CD4-positive, alpha-beta T cell treated with Interleukin-15 for 4 hours (primary cell): ENCODE data around the gene GBA3.

ENCODE experiments used
- DNase-seq: peaks from one replicate; pipeline ENCODE4 v3.0.0-alpha.2; 2020; ENCODE audit warnings: low spot score

The GBA3 gene

DNA sequence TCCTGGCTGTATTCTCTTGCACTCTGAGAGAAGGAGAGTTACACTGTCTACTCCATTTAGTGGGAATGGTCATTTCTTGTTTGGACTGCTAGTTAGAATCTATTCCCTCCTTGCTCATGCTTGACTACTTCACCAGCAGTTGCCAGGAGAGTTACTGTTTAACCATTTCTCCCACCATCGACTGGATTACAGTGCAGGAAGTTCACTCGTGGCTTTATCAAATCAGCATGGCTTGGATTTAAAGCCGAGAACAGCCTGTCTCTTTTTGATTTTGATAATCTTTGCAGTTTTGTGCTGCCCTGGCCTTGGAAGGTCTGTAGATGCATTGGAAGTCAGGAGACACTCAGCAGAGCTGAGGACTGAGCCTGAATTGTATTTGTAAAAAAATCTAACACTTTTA lies 3.2 kb downstream of the GBA3 start:
- no peak for DNase-seq

DNA sequence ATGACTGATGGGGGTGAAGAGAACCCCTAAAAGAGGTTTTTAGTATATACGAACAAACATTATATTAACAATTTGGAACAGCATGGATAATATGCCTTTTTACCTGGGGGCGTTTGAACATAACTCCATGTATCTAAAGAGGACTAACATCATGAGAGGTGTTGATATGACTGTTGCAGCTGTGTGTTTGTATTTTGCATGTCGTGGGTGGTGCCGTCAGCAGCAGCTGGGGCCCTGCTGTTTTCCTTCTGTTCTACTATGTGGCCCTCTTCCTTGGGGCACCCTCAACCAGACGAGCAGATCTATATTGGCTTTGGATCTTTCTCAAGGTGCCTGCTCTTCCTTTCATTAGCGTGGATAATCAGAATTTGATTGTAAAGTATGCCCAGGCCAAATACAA lies 11.2 kb downstream of the GBA3 start:
- DNase-seq, result no peak

DNA sequence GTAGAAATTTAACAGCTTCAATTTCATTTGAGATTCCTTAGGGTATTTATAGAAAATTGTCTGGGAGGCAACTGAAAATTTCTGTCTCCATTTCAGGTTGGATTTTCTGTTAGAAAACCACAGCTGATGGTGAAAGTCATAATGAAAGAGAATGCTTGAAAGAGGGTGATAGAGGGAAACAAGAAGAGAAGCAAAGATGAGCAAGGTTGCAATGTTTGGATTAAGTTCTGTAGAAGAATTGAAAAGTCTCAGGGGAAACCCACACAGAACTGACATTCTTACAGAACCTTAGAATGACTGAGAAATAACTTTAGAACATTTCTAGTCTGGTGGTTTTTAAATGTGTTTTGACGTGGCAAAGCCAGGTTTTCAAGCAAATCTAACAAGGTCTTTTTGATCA lies 14.7 kb downstream of the GBA3 start:
- no peak for DNase-seq

DNA sequence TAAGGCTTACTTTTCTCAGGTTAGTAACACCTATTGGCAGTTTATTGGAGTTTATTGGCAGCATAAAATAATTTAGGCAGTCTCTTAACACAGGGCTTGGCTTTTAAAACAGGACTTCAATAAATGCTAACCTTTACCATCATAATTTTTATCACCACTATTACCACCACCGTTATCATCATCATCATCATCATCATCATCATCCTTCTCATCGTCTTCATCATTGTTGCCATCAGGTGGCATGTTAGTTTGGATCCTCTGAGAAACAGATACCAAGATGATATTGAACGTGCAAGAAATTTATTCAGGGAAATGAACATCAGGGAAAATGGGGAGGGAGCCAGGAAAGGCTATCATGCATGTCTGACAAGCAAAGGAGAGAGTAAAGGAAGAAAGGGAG lies 16.2 kb downstream of the GBA3 start:
- DNase-seq, result no peak

DNA sequence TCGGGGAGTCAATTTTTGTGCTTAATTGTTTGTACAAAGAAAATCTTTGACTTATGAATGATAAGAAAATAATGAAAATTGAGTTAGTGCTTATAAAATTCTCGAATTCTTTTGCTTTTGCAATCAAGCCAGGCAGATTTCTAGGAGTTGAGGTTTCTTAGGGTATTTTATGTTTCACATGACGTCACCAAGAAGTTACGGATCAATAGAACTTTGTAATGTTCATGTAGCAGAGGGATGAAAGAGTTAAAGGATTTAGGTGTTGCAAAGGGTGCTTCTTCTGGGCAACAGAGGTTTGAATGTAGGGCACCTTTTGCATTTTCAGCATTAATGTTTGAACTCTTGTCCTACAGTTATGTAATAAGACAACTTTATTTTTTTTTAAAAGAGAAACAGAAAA lies 19.4 kb downstream of the GBA3 start:
- no peak for DNase-seq

GRCh38 chr4:22712529-22712928 lies 19.8 kb downstream of the GBA3 start:
- DNase-seq, result no peak

- no peak for DNase-seq
Measured at GRCh38 chr4:22713841-22714240, 21.1 kb downstream of the GBA3 start.

GRCh38 chr4:22719218-22719617 lies 26.5 kb downstream of the GBA3 start:
- no peak for DNase-seq

DNA sequence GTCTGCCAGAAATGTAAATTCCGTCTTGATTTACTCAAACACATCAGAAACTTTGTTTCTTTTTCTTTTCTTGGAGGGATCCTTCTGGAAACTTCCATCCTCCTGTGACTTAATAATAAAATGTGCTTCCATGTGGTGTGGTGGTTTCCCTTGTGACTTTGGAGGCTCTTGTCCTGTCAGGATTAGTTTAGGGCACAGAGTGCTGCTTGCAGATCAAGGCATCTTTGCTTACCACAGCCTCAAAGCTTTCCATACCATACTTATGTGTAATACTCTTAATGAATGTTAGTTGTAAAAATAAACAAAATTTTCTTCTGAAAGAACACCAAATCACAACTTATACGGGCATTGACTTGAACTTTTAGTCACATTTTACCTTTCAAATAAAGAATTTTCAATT lies 27.4 kb downstream of the GBA3 start:
- no peak for DNase-seq

GRCh38 chr4:22721204-22721603 lies 28.5 kb downstream of the GBA3 start:
- DNase-seq, result no peak

GRCh38 chr4:22730021-22730420 lies 37.3 kb downstream of the GBA3 start:
- DNase-seq, result no peak

DNA sequence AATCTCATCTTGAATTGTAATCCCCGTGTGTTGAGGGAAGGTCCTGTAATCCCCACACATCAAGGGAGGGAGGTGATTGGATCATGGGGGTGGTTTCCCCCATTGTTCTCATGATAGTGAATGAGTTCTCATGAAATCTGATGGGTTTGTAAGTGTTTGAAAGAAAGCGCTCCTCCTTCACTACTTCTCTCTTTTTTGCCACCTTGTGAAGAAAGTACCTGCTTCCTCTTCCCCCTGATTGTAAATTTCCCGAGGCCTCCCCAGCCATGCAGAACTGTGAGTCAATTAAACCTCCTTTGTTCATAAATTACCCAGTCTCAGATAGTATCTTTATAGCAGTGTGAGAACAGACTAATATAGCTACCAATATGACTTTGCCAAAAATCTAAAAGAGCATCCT lies 41.1 kb downstream of the GBA3 start:
- no peak for DNase-seq

DNA sequence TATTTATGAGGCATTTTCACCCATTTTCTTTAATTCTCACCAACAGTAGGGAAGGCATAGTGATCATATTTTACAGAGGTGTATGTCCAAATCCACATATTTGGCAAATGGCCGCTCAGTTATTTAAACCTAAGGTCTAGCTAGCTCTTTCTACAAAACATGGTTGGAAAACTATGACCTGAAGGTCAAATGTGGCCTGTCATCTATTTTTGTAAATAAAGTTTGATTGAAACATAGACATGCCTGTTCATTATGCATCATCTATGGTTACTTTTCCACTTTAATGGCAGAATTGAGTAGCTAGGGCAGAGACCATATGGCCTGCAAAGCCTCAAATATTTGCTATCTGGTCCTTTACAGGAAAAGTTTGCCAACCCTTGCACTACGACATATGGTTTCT lies 44.2 kb downstream of the GBA3 start:
- DNase-seq, result no peak

DNA sequence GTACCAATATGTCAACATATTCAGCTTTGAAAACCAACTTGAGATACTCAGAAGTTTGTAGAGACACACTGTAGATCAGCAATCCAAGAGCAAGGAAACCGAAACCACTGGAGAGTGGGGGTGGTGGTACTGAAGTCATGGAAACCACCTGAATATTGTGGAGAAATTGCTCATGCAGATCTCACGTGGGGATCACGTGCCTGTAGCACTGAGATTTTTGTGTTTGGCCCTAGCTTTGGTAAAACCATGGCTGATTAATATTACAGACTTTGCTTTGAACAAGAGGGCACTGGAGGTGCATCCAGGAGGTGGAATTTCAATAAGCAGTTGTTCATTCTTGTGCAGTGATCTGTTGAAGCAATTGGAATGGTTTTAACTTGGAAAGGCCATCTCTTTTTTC lies 47.2 kb downstream of the GBA3 start:
- DNase-seq, result no peak

DNA sequence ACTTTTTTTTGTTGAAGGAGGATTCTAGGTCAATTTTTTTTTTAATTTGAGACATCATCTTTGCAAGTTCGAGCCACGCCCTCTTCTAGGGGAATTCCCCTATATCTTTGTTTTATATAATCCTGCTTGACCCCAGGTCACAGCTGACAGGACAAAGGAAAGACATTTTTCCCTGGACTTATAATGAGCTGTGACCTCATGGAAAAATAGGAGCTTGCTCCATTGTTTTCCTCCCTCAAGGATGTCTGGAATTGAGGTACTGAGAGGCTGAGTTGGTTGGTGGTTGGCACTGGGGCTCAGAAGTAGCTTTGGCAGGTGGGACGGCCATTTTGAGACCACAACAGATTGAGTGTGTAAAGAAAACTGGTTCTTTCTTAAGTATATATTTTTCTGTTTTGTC lies 49.0 kb downstream of the GBA3 start:
- DNase-seq, result no peak

GRCh38 chr4:22743290-22743689 lies 50.6 kb downstream of the GBA3 start:
- no peak for DNase-seq

DNA sequence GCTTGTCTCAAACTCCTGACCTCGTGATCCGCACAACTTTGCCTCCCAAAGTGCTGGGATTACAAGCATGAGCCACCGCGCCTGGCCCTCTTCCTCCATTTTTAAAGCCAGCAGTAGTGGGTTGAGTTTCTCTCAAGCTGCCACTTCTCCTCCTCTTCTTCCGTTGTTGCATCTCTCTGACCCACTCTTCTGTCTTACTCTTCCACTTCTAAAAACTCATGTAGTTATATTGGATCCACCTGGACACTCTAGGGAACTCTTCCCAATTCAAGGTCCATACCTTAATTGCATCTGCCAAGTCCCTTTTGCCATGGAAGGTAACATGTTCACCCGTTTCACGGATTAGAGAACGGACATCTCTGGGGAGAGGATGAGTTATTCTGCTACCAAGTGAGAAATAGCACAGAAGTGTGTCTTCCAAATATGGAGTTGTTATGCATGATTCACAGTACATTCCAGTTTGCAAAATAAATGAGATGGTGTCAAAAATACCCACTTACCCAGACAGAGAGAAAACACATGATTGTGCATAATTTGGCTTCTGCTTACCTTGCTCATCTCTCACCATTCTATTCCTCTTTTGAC lies 51.8 kb downstream of the GBA3 start:
- DNase-seq, result no peak

GRCh38 chr4:22745234-22745633 lies 52.5 kb downstream of the GBA3 start:
- no peak for DNase-seq

DNA sequence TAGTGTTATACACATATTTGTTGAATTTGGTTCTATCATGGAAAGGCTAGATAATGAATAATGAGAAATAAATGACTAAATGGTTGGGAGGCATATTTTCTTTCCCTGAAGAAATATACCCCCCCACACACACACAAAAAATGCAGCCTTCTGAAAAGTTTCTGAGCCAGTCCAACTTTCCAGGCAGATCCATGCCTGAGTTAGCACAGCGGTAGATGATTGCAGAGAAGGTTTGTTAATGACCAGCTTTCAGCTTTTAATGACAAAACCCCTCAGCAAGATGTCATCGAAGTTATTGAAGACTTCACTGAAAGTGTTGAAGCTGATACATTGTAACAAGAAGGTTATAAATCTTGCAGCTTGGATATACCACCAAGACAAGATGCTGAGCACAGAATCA lies 61.4 kb downstream of the GBA3 start:
- no peak for DNase-seq

GRCh38 chr4:22762548-22762947 lies 69.8 kb downstream of the GBA3 start:
- DNase-seq, result no peak

- no peak for DNase-seq
Measured at GRCh38 chr4:22764183-22764582, 71.4 kb downstream of the GBA3 start.

- no peak for DNase-seq
Measured at GRCh38 chr4:22766068-22766467, 73.3 kb downstream of the GBA3 start.

DNA sequence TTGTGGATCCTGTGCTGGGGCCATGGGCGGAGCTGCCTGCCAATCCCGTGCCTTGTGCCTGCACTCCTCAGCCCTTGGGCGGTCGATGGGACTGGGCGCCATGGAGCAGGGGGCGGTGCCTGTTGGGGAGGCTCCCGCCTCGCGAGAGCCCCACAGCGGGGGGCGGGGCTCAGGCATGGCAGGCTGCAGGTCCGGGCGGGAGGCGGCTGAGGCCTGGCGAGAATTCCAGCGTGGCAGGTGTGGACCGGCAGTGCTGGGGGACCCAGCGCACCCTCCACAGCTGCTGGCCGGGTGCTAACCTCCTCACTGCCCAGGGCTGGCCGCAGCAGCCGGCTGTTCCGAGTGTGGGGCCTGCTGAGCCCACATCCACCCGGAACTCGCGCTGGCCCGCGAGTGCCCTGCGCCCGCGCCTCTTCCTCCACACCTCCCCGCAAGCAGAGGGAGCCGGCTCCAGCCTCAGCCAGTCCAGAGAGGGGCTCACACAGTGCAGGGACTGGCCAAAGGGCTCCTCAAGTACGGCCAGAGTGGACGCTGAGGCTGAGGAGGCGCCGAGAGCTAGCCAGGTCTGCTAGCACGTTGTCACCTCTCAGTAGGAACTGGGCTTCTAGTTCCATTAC lies 85.9 kb downstream of the GBA3 start:
- no peak for DNase-seq

DNA sequence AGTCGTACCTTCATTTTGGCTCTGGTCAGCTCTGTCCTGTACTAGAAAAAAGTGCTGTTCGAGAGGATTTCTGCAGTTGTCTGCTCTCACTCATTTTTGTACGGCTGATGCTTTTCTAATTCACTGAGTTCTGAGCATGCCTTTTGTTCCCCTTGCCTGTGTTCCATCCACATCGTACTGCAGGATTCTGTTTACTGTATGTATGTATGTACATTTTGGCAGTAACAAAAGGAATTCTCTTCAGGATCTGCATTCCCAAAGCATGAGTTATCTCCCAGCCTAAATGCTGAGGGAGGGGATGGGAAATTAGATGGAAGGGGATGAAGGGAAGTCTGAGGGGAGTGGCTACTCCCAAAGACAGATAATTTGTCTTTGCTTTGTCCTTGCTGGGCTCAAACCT lies 87.6 kb downstream of the GBA3 start:
- no peak for DNase-seq

GRCh38 chr4:22780797-22781196 lies 88.1 kb downstream of the GBA3 start:
- no peak for DNase-seq
